GM19328 (cell line): ENCODE results near the gene CRAT.
"Not testable (repeated sequence)": the region's sequence is repeated elsewhere in the genome, so short reads cannot be mapped to it uniquely, and the experiment has no call there.

Source experiments
- ATAC-seq: cut with Tn5 transposase; IDR thresholded peaks from one replicate; pipeline ENCODE4 v1.9.1; 2021; ENCODE audit warnings: mild to moderate bottlenecking, moderate library complexity; ENCODE audit not compliant: unreplicated experiment

Gene CRAT

GRCh38 chr9:129138476-129139232 is 28.1 kb upstream of the CRAT start:
- ATAC-seq = no peak

GRCh38 chr9:129138144-129138462 is 27.5 kb upstream of the CRAT start:
- no peak for ATAC-seq

GRCh38 chr9:129137292-129138143 is 26.9 kb upstream of the CRAT start:
- ATAC-seq = no peak

GRCh38 chr9:129136446-129137035 is 25.9 kb upstream of the CRAT start:
- no peak for ATAC-seq

GRCh38 chr9:129135476-129135875 is 24.9 kb upstream of the CRAT start:
- no peak for ATAC-seq

- ATAC-seq = no peak
Measured at GRCh38 chr9:129133082-129133481, 22.5 kb upstream of the CRAT start.

GRCh38 chr9:129131300-129132145 is 20.9 kb upstream of the CRAT start:
- no peak for ATAC-seq

- no peak for ATAC-seq
Measured at GRCh38 chr9:129130791-129131190, 20.2 kb upstream of the CRAT start.

GRCh38 chr9:129130271-129130670 is 19.7 kb upstream of the CRAT start:
- ATAC-seq = not testable (repeated sequence)

GRCh38 chr9:129128689-129129088 is 18.1 kb upstream of the CRAT start:
- ATAC-seq = no peak

- ATAC-seq = no peak
Measured at GRCh38 chr9:129126749-129127618, 16.4 kb upstream of the CRAT start.

GRCh38 chr9:129125478-129125877 is 14.9 kb upstream of the CRAT start:
- ATAC-seq = no peak

GRCh38 chr9:129124506-129125069 is 14.0 kb upstream of the CRAT start:
- no peak for ATAC-seq

GRCh38 chr9:129122976-129123375 is 12.4 kb upstream of the CRAT start:
- not testable (repeated sequence) for ATAC-seq

GRCh38 chr9:129122133-129122532 is 11.5 kb upstream of the CRAT start:
- ATAC-seq = no peak

- ATAC-seq = no peak
Measured at GRCh38 chr9:129121483-129121882, 10.9 kb upstream of the CRAT start.

- ATAC-seq = no peak
Measured at GRCh38 chr9:129118799-129119198, 8.2 kb upstream of the CRAT start.

GRCh38 chr9:129113645-129114304 is 3.2 kb upstream of the CRAT start:
- no peak for ATAC-seq

GRCh38 chr9:129112526-129112925 is 1.9 kb upstream of the CRAT start:
- not testable (repeated sequence) for ATAC-seq
